ENCODE measurements around the gene MYO3B.

The MYO3B gene

GRCh38 chr2:170669909-170670308 lies 492.0 kb downstream of the MYO3B start (continued):
- TF ChIP-seq ZBTB49 (tag by site-specific recombination; IDR thresholded peaks at IDR 0.05; ENCODE audit: low read depth) (no peak), ZNF169 (tag by site-specific recombination; IDR thresholded peaks at IDR 0.05) (no peak)

GRCh38 chr2:170670651-170671050 lies 492.7 kb downstream of the MYO3B start:
- no peaks in the 10 kb centered on the region for H3K36me3 ChIP-seq (ENCODE audit: control insufficient read depth in 2 of 2, insufficient read depth in 1 of 2, low read length in 2 of 2)
- ChIA-PET POLR2A (no interaction called here), CTCF (no interaction called here)
- no peak overlapping the region for H3K27ac ChIP-seq (ENCODE audit: extremely low read depth, low read depth, low read length)
- H3K4me3 ChIP-seq (ENCODE audit: low read depth, low read length): no peak overlapping the region
- no peak for TF ChIP-seq ZNF157 (tag by site-specific recombination; IDR thresholded peaks at IDR 0.05)
- no peak for TF ChIP-seq WT1 (tag by site-specific recombination; IDR thresholded peaks at IDR 0.05)
- TF ChIP-seq ZNF174 (tag by site-specific recombination; IDR thresholded peaks at IDR 0.05): no peak
- no peaks in the 10 kb centered on the region for H3K9me3 ChIP-seq (ENCODE audit: control insufficient read depth, insufficient read depth, low read depth, low read length)
- H3K4me1 ChIP-seq (ENCODE audit: control insufficient read depth, insufficient read depth, low read length): no peaks in the 10 kb centered on the region

- Histone ChIP-seq H3K4me3 (ENCODE audit: low read depth, low read length) (no peak overlapping the region), H3K36me3 (ENCODE audit: control insufficient read depth in 2 of 2, insufficient read depth in 1 of 2, low read length in 2 of 2) (no peaks in the 10 kb centered on the region), H3K9me3 (ENCODE audit: control insufficient read depth, insufficient read depth, low read depth, low read length) (no peaks in the 10 kb centered on the region), H3K4me1 (ENCODE audit: control insufficient read depth, insufficient read depth, low read length) (no peaks in the 10 kb centered on the region), H3K27ac (ENCODE audit: extremely low read depth, low read depth, low read length) (no peak overlapping the region)
- TF ChIP-seq ZNF426 (tag by site-specific recombination; IDR thresholded peaks at IDR 0.05): no peak
- no peak for TF ChIP-seq PRDM2 (tag by site-specific recombination; IDR thresholded peaks at IDR 0.05; ENCODE audit: borderline replicate concordance)
- TF ChIP-seq IKZF3 (tag by site-specific recombination; IDR thresholded peaks at IDR 0.05): no peak
- TF ChIP-seq ZNF837 (tag by site-specific recombination; IDR thresholded peaks at IDR 0.05): no peak
- TF ChIP-seq ZNF133 (tag by site-specific recombination; IDR thresholded peaks at IDR 0.05): no peak
- no peak for TF ChIP-seq ZFP3 (tag by site-specific recombination; IDR thresholded peaks at IDR 0.05; ENCODE audit: low read depth)
- TF ChIP-seq ZNF175 (tag by site-specific recombination; IDR thresholded peaks at IDR 0.05): no peak
- TF ChIP-seq KLF17 (tag by site-specific recombination; IDR thresholded peaks at IDR 0.05): no peak
- TF ChIP-seq ZFHX2 (tag by site-specific recombination; conservative IDR thresholded peaks at IDR 0.05): no peak
- no peak for TF ChIP-seq ZXDB (tag by site-specific recombination; IDR thresholded peaks at IDR 0.05)
- no peak for TF ChIP-seq ZNF274 (IDR thresholded peaks at IDR 0.05; ENCODE audit: low read length)
- TF ChIP-seq ZNF274 (tag by site-specific recombination; IDR thresholded peaks at IDR 0.05; ENCODE audit: borderline replicate concordance): no peak
- no peak for TF ChIP-seq ZNF658 (tag by site-specific recombination; IDR thresholded peaks at IDR 0.05)
- ChIA-PET POLR2A (no interaction called here), CTCF (interaction anchor here (0.8 kb wide), 1 partner anchor 9 kb away, joined by 3 read pairs; no protein-coding TSS in a partner anchor)
Observed at GRCh38 chr2:170671079-170671478, 493.1 kb downstream of the MYO3B start.

Data from HEK293 (cell line).